ENCODE results near the gene FGR. TPM values are rescaled to one million over a fixed set of nuclear protein-coding genes. Genes with fewer than 3 reads are reported as not detected.
A peak's percentile ranks its signal among the peaks of the same experiment; 100 is the strongest.

FGR gene
- total RNA-seq, 1 donor from 2014 or later: 28.6 TPM

GRCh38 chr1:27638805-27639204 is 3.8 kb upstream of the FGR start:
- ATAC-seq (ENCODE audit: low read depth) (no peak), DNase-seq (no peak)
- Mint-ChIP-seq H3K27ac (no peak overlapping the region), H3K4me1 (peaks cover 51% of the 10 kb centered on the region), H3K9me3 (no peaks in the 10 kb centered on the region), H3K4me3 (no peak overlapping the region), H3K27me3 (no peaks in the 10 kb centered on the region), H3K36me3 (ENCODE audit: low read depth) (no peaks in the 10 kb centered on the region)
- ChIA-PET POLR2A (interaction anchor here (0.7 to 3.4 kb wide), 5 partner anchors 8 to 24 kb away, joined by 4 to 16 read pairs (median 7); no protein-coding TSS in a partner anchor), CTCF (interaction anchor here (0.8 to 1.2 kb wide), 3 partner anchors 18 to 30 kb away, joined by 4 to 8 read pairs (median 4); no protein-coding TSS in a partner anchor)
- no peak for TF ChIP-seq CTCF (IDR thresholded peaks at IDR 0.05)
- intact Hi-C loops (cut with micrococcal nuclease): no loop called here

GRCh38 chr1:27638047-27638734 is 3.2 kb upstream of the FGR start:
- intact Hi-C loops (cut with micrococcal nuclease): no loop called here
- H3K27ac Mint-ChIP-seq: peak overlapping the region; percentile 36
- ATAC-seq (ENCODE audit: low read depth) (no peak), DNase-seq (no peak)
- no peaks in the 10 kb centered on the region for H3K36me3 Mint-ChIP-seq (ENCODE audit: low read depth)
- no peak overlapping the region for H3K4me3 Mint-ChIP-seq
- CTCF ChIA-PET: interaction anchor here (0.7 to 1.2 kb wide), 4 partner anchors 18 to 30 kb away, joined by 3 to 8 read pairs (median 4); no protein-coding TSS in a partner anchor
- TF ChIP-seq CTCF (IDR thresholded peaks at IDR 0.05): no peak
- POLR2A ChIA-PET: interaction anchor here (0.6 to 3.4 kb wide), 7 partner anchors 7 to 245 kb away, joined by 4 to 16 read pairs (median 7); no protein-coding TSS in a partner anchor
- H3K9me3 Mint-ChIP-seq: no peaks in the 10 kb centered on the region
- H3K4me1 Mint-ChIP-seq: peaks cover 52% of the 10 kb centered on the region
- H3K27me3 Mint-ChIP-seq: no peaks in the 10 kb centered on the region

- intact Hi-C loops (cut with micrococcal nuclease): no loop called here
- Mint-ChIP-seq H3K27ac (peak overlapping the region; percentile 96), H3K36me3 (ENCODE audit: low read depth) (no peaks in the 10 kb centered on the region), H3K4me1 (peaks cover 79% of the 10 kb centered on the region), H3K27me3 (no peaks in the 10 kb centered on the region), H3K9me3 (no peaks in the 10 kb centered on the region), H3K4me3 (peak overlapping the region; percentile 62)
- POLR2A ChIA-PET: interaction anchor here (0.6 to 15.1 kb wide), 10 partner anchors 10 to 1008 kb away, joined by 3 to 271 read pairs (median 5); no protein-coding TSS in a partner anchor
- no peak for ATAC-seq (ENCODE audit: low read depth)
- TF ChIP-seq CTCF (IDR thresholded peaks at IDR 0.05): no peak
- no peak for DNase-seq
- CTCF ChIA-PET: interaction anchor here (1.6 kb wide), 1 partner anchor 27 kb away, joined by 4 read pairs; no protein-coding TSS in a partner anchor
Measured at GRCh38 chr1:27635396-27636142, 584 bp upstream of the FGR start.

- intact Hi-C loops (cut with micrococcal nuclease): loop anchor here (1.0 kb wide), 1 partner anchor 10 kb away; no protein-coding TSS in a partner anchor
- no peak for TF ChIP-seq CTCF (IDR thresholded peaks at IDR 0.05)
- POLR2A ChIA-PET: interaction anchor here (3.7 to 15.1 kb wide), 2 partner anchors 9 to 25 kb away, joined by 22 to 271 read pairs; no protein-coding TSS in a partner anchor
- ATAC-seq (ENCODE audit: low read depth): peak; percentile 16
- peaks cover 89% of the 10 kb centered on the region for H3K4me1 Mint-ChIP-seq
- peak overlapping the region; percentile 83 for H3K4me3 Mint-ChIP-seq
- no peaks in the 10 kb centered on the region for H3K9me3 Mint-ChIP-seq
- H3K36me3 Mint-ChIP-seq (ENCODE audit: low read depth): no peaks in the 10 kb centered on the region
- peak; percentile 64 for DNase-seq
- peak overlapping the region; percentile 87 for H3K27ac Mint-ChIP-seq
- H3K27me3 Mint-ChIP-seq: no peaks in the 10 kb centered on the region
- CTCF ChIA-PET: interaction anchor here (1.8 to 2.2 kb wide), 2 partner anchors 9 to 28 kb away, joined by 5 to 7 read pairs; no protein-coding TSS in a partner anchor
Measured at GRCh38 chr1:27634177-27634984, 604 bp downstream of the FGR start.

Measured in activated B cell treated with CpG ODN at 0.5 μM for 24 hours (primary cell).